IMR-90 (cell line): ENCODE measurements around the gene PAXX. TPM values are rescaled to one million over a fixed set of nuclear protein-coding genes. Genes with fewer than 3 reads are reported as not detected.

Experiments
- ATAC-seq: fragments of 200-7000 bp; cut with Tn5 transposase; 2 replicates; pipeline ENCODE4 v1.9.1; 2020; ENCODE audit warnings: low read depth, mild to moderate bottlenecking, moderate library complexity
- BruUV-seq: library from RNA; stranded (reverse); fragments of 400-500 nt; replicated peaks from 2 replicates; lab custom pipeline; 2021; lab: Mats Ljungman, UMichigan
- CTCF ChIA-PET: fragments of 300-600 bp; formaldehyde crosslinking; extraction: SDS; loops from one replicate; lab custom pipeline; 2021; ENCODE audit warnings: antibody characterized with exemption; lab: Yijun Ruan, JAX
- POLR2A ChIA-PET: fragments of 300-600 bp; sonication (Branson Sonifier 250); formaldehyde crosslinking; loops from one replicate; lab custom pipeline; 2022; ENCODE audit warnings: antibody characterized with exemption; ENCODE audit not compliant: unreplicated experiment; lab: Charles Lee
- DNase-seq: peaks from one replicate; pipeline ENCODE4 v3.0.0; 2013
- H2AFZ ChIP-seq: replicated peaks from 2 replicates; pipeline ENCODE3; 2013; ENCODE audit warnings: low read length, mild to moderate bottlenecking; ENCODE audit not compliant: poor library complexity
- H2AK5ac ChIP-seq: 2 replicates; pipeline ENCODE4 v1.6.1; 2013; ENCODE audit warnings: low read depth, low read length, inconsistent platforms
- H2AK9ac ChIP-seq: replicated peaks from 2 replicates; pipeline ENCODE3; 2013; ENCODE audit warnings: mild to moderate bottlenecking, low read depth, low read length, moderate library complexity; ENCODE audit not compliant: poor library complexity
- H2BK120ac ChIP-seq: 2 replicates; pipeline ENCODE4 v1.6.1; 2013; ENCODE audit warnings: low read depth, low read length, inconsistent platforms
- H2BK15ac ChIP-seq: 3 replicates; pipeline ENCODE4 v1.6.1; 2013; ENCODE audit warnings: low read depth, low read length, inconsistent platforms
- H2BK20ac ChIP-seq: 2 replicates; pipeline ENCODE4 v1.6.1; 2013; ENCODE audit warnings: low read depth, mild to moderate bottlenecking, inconsistent platforms, low read length, moderate library complexity
- H2BK5ac ChIP-seq: 2 replicates; pipeline ENCODE4 v1.6.1; 2013; ENCODE audit warnings: mild to moderate bottlenecking, low read depth, low read length, inconsistent platforms; ENCODE audit not compliant: poor library complexity, severe bottlenecking
- H3K14ac ChIP-seq: replicated peaks from 2 replicates; pipeline ENCODE4 v1.6.1; 2013; ENCODE audit warnings: low read depth, low read length, inconsistent platforms
- H3K18ac ChIP-seq: 2 replicates; pipeline ENCODE4 v1.6.1; 2013; ENCODE audit warnings: low read depth, low read length, control low read depth
- H3K23ac ChIP-seq: 2 replicates; pipeline ENCODE4 v1.6.1; 2013; ENCODE audit warnings: low read depth, low read length, inconsistent platforms
- H3K27ac ChIP-seq: 2 replicates; pipeline ENCODE4 v1.5.1; 2013; ENCODE audit warnings: mild to moderate bottlenecking, control low read depth, low read length; ENCODE audit not compliant: insufficient read depth
- H3K27me3 ChIP-seq: 2 replicates; pipeline ENCODE4 v1.6.1; 2013; ENCODE audit warnings: low read length; ENCODE audit not compliant: control insufficient read depth, insufficient read depth
- H3K36me3 ChIP-seq: 2 replicates; pipeline ENCODE4 v1.6.1; 2013; ENCODE audit warnings: low read length, mixed read lengths; ENCODE audit not compliant: control insufficient read depth, insufficient read depth
- H3K4ac ChIP-seq: 2 replicates; pipeline ENCODE4 v1.6.1; 2013; ENCODE audit warnings: low read depth, low read length, inconsistent platforms
- H3K4me1 ChIP-seq: 2 replicates; pipeline ENCODE4 v1.6.1; 2013; ENCODE audit warnings: low read length, mixed read lengths; ENCODE audit not compliant: control insufficient read depth, insufficient read depth
- H3K4me2 ChIP-seq: 2 replicates; pipeline ENCODE4 v1.6.1; 2013; ENCODE audit warnings: low read depth, mild to moderate bottlenecking, control low read depth, low read length, moderate library complexity
- H3K4me3 ChIP-seq: 2 replicates; pipeline ENCODE4 v1.5.1; 2013; ENCODE audit warnings: low read depth, mild to moderate bottlenecking, control low read depth, low read length, moderate library complexity; ENCODE audit not compliant: insufficient read depth
- H3K56ac ChIP-seq: 2 replicates; pipeline ENCODE4 v1.6.1; 2013; ENCODE audit warnings: low read length, inconsistent platforms; ENCODE audit not compliant: insufficient read depth; ENCODE audit errors: extremely low read depth
- H3K79me1 ChIP-seq, 2 experiments: 2 replicates each; pipeline ENCODE4 v1.6.1; 2013; ENCODE audit warnings: low read length in 2 of 2, inconsistent platforms in 1 of 2, low read depth in 1 of 2
- H3K9ac ChIP-seq: 2 replicates; pipeline ENCODE4 v1.6.1; 2013; ENCODE audit warnings: low read depth, low read length, control low read depth
- H3K9me1 ChIP-seq: 2 replicates; pipeline ENCODE4 v1.6.1; 2013; ENCODE audit warnings: low read length, inconsistent platforms; ENCODE audit not compliant: insufficient read depth
- H3K9me3 ChIP-seq: 2 replicates; pipeline ENCODE4 v1.6.1; 2013; ENCODE audit warnings: low read length; ENCODE audit not compliant: control insufficient read depth, insufficient read depth
- H4K20me1 ChIP-seq: 2 replicates; pipeline ENCODE4 v1.6.1; 2013; ENCODE audit warnings: low read length, inconsistent platforms; ENCODE audit not compliant: insufficient read depth
- H4K5ac ChIP-seq: 2 replicates; pipeline ENCODE4 v1.6.1; 2013; ENCODE audit warnings: mild to moderate bottlenecking, low read depth, low read length, control low read depth
- H4K8ac ChIP-seq, 2 experiments: 2 replicates each; pipeline ENCODE4 v1.6.1; 2013; ENCODE audit warnings: low read depth in 2 of 2, low read length in 2 of 2, control low read depth in 1 of 2, inconsistent platforms in 1 of 2
- H4K91ac ChIP-seq: 2 replicates; pipeline ENCODE4 v1.6.1; 2013; ENCODE audit warnings: low read depth, low read length, inconsistent platforms; ENCODE audit not compliant: insufficient read depth
- BHLHE40 ChIP-seq: fragments of 150-350 bp; IDR thresholded peaks from 2 replicates; pipeline ENCODE4 v1.6.1; 2016; ENCODE audit warnings: mild to moderate bottlenecking, low read depth, low read length
- CEBPB ChIP-seq: IDR thresholded peaks from 2 replicates; pipeline ENCODE4 v1.6.1; 2012; ENCODE audit warnings: low read depth, low read length, improper control_type of control experiment
- CHD1 ChIP-seq: IDR thresholded peaks from 2 replicates; pipeline ENCODE4 v1.6.1; 2012; ENCODE audit warnings: low read depth, low read length, improper control_type of control experiment
- FOS ChIP-seq: fragments of 150-350 bp; IDR thresholded peaks from 2 replicates; pipeline ENCODE4 v1.6.1; 2016; ENCODE audit warnings: low read depth, low read length
- MAFK ChIP-seq: IDR thresholded peaks from 2 replicates; pipeline ENCODE4 v1.6.1; 2012; ENCODE audit warnings: low read depth, low read length, improper control_type of control experiment
- MAZ ChIP-seq: IDR thresholded peaks from 2 replicates; pipeline ENCODE4 v1.6.1; 2012; ENCODE audit warnings: low read depth, mild to moderate bottlenecking, low read length, improper control_type of control experiment, moderate library complexity, borderline replicate concordance
- MXI1 ChIP-seq: IDR thresholded peaks from 2 replicates; pipeline ENCODE4 v1.6.1; 2012; ENCODE audit warnings: low read depth, mild to moderate bottlenecking, low read length, moderate library complexity, borderline replicate concordance
- NFE2L2 ChIP-seq: fragments of 150-350 bp; IDR thresholded peaks from 2 replicates; pipeline ENCODE4 v1.6.1; 2016; ENCODE audit warnings: low read depth, mild to moderate bottlenecking, low read length
- POLR2A ChIP-seq: IDR thresholded peaks from 2 replicates; pipeline ENCODE4 v1.6.1; 2012; ENCODE audit warnings: mild to moderate bottlenecking, low read depth, low read length
- RAD21 ChIP-seq: IDR thresholded peaks from 2 replicates; pipeline ENCODE4 v1.6.1; 2012; ENCODE audit warnings: low read length, improper control_type of control experiment
- RCOR1 ChIP-seq: IDR thresholded peaks from 2 replicates; pipeline ENCODE4 v1.6.1; 2012; ENCODE audit warnings: mild to moderate bottlenecking, low read length, improper control_type of control experiment; ENCODE audit not compliant: insufficient replicate concordance
- RFX5 ChIP-seq: IDR thresholded peaks from 2 replicates; pipeline ENCODE4 v1.8.0; 2012; ENCODE audit warnings: low read depth, mild to moderate bottlenecking, low read length, moderate library complexity
- SMC3 ChIP-seq: fragments of 150-350 bp; IDR thresholded peaks from 2 replicates; pipeline ENCODE4 v1.6.1; 2016; ENCODE audit warnings: low read depth, mild to moderate bottlenecking, antibody characterized with exemption, low read length, moderate library complexity
- WGBS, 2 experiments: methylation state at CpG; one replicate each; pipeline versions ENCODE4 v1.1.5 to v1.1.7; 2013; ENCODE audit warnings: missing lambda C conversion rate in 2 of 2; ENCODE audit not compliant: insufficient read length in 1 of 2; ENCODE audit errors: extremely low coverage in 2 of 2; 5-methylcytosine and 5-hydroxymethylcytosine counted together
- dilution Hi-C: fragments of 300-500 bp; cut with HindIII; formaldehyde crosslinking; loops from one replicate; pipeline ENCODE4 v1.14.3; 2018; ENCODE audit warnings: low sequenced_read_pairs; ENCODE audit not compliant: unreplicated experiment
- in situ Hi-C: fragments of 300-500 bp; cut with MboI; formaldehyde crosslinking; loops from 3 replicates; pipeline ENCODE4 v1.14.3; 2019; ENCODE audit warnings: low sequenced_read_pairs, inconsistent platforms, mixed read lengths
- intact Hi-C: fragments of 100-400 bp; cut with micrococcal nuclease; formaldehyde crosslinking; loops from 2 replicates; pipeline ENCODE4 v1.10.0; 2022
- polyA plus RNA-seq, 3 experiments: library from polyadenylated mRNA; depleted of rRNA; stranded (reverse); fragments of >200 nt; gene quantifications; 2 replicates each; pipeline ENCODE4 v1.2.3, GENCODE V29; 2012; ENCODE audit warnings: low replicate concordance in 1 of 3
- total RNA-seq: library from RNA; depleted of rRNA; stranded (reverse); fragments of >200 nt; gene quantifications from 2 replicates; pipeline ENCODE4 v1.2.3, GENCODE V29; 2012
- TF ChIP-seq, protein P1 (sequence below): fragments of 150-350 bp; IDR thresholded peaks from 2 replicates; pipeline ENCODE4 v1.6.1; 2016; ENCODE audit warnings: low read depth, mild to moderate bottlenecking, low read length, moderate library complexity, borderline replicate concordance
- TF ChIP-seq, protein P2 (sequence below): fragments of 150-350 bp; IDR thresholded peaks from 2 replicates; pipeline ENCODE4 v1.6.1; 2017; ENCODE audit warnings: mild to moderate bottlenecking, antibody characterized with exemption, low read length, low read depth
- TF ChIP-seq, protein P3 (sequence below): conservative IDR thresholded peaks from 2 replicates; pipeline ENCODE4 v1.5.1; 2012; ENCODE audit warnings: mild to moderate bottlenecking, low read depth, low read length, improper control_type of control experiment

Gene PAXX
- total and polyA plus RNA-seq, 2 of the 4 experiments (the other 2 are of a cell fraction) = 5.7 to 24.6 TPM

DNA sequence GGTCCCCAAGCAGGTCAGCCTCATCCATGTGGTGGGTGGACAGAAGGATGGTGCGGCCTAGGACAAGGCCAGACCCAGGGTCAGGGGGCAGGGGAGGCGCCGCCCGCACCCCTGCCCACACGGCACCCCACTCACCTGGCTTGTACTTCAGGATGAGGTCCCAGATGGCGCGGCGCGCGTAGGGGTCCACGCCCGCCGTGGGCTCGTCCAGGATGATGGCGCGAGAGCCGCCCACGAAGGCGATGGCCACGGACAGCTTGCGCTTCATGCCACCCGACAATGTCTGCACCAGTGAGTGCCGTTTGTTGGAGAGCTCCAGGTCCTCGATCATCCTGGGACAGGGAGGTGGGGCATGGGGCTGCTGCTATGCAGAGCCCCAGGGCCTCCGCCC is 23.3 kb downstream of the PAXX start:
- CTCF ChIA-PET = no interaction called here
- H3K9me3 ChIP-seq = no peaks in the 10 kb centered on the region
- in situ Hi-C loops (no loop called here), dilution Hi-C loops (no loop called here), intact Hi-C loops (no loop called here)
- no TSS peak for BruUV-seq
- H3K14ac ChIP-seq = no peak overlapping the region
- no peak overlapping the region for H4K91ac ChIP-seq
- H3K36me3 ChIP-seq = peaks cover 42% of the 10 kb centered on the region
- no peak overlapping the region for H4K5ac ChIP-seq
- H3K4me2 ChIP-seq = no peak overlapping the region
- no peak overlapping the region for H2BK120ac ChIP-seq
- H3K4me1 ChIP-seq = no peaks in the 10 kb centered on the region
- POLR2A ChIA-PET = no interaction called here
- no peak overlapping the region for H3K18ac ChIP-seq
- no peaks in the 10 kb centered on the region for H4K20me1 ChIP-seq
- no peaks in the 10 kb centered on the region for H3K27me3 ChIP-seq
- H3K9ac ChIP-seq = no peak overlapping the region
- no peak overlapping the region for H2BK20ac ChIP-seq
- TF ChIP-seq POLR2A (no peak), RCOR1 (no peak), MXI1 (no peak), RAD21 (no peak), NFE2L2 (no peak), MAZ (no peak), MAFK (no peak), FOS (no peak), CHD1 (no peak), RFX5 (no peak), BHLHE40 (no peak), SMC3 (no peak), CEBPB (no peak)
- TF ChIP-seq, protein P1, sequence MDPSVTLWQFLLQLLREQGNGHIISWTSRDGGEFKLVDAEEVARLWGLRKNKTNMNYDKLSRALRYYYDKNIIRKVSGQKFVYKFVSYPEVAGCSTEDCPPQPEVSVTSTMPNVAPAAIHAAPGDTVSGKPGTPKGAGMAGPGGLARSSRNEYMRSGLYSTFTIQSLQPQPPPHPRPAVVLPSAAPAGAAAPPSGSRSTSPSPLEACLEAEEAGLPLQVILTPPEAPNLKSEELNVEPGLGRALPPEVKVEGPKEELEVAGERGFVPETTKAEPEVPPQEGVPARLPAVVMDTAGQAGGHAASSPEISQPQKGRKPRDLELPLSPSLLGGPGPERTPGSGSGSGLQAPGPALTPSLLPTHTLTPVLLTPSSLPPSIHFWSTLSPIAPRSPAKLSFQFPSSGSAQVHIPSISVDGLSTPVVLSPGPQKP = no peak
- TF ChIP-seq, protein P2, sequence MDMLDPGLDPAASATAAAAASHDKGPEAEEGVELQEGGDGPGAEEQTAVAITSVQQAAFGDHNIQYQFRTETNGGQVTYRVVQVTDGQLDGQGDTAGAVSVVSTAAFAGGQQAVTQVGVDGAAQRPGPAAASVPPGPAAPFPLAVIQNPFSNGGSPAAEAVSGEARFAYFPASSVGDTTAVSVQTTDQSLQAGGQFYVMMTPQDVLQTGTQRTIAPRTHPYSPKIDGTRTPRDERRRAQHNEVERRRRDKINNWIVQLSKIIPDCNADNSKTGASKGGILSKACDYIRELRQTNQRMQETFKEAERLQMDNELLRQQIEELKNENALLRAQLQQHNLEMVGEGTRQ = no peak
- TF ChIP-seq, protein P3, sequence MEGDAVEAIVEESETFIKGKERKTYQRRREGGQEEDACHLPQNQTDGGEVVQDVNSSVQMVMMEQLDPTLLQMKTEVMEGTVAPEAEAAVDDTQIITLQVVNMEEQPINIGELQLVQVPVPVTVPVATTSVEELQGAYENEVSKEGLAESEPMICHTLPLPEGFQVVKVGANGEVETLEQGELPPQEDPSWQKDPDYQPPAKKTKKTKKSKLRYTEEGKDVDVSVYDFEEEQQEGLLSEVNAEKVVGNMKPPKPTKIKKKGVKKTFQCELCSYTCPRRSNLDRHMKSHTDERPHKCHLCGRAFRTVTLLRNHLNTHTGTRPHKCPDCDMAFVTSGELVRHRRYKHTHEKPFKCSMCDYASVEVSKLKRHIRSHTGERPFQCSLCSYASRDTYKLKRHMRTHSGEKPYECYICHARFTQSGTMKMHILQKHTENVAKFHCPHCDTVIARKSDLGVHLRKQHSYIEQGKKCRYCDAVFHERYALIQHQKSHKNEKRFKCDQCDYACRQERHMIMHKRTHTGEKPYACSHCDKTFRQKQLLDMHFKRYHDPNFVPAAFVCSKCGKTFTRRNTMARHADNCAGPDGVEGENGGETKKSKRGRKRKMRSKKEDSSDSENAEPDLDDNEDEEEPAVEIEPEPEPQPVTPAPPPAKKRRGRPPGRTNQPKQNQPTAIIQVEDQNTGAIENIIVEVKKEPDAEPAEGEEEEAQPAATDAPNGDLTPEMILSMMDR = no peak
- no peaks in the 10 kb centered on the region for H3K9me1 ChIP-seq
- no peak overlapping the region for H3K4me3 ChIP-seq
- WGBS, 2 experiments = 100% methylated on average over 14 of the region's 25 CpGs; no CpG with 5 or more reads in 1 of the 2 experiments
- no peak overlapping the region for H2AFZ ChIP-seq
- no peaks in the 10 kb centered on the region for H3K79me1 ChIP-seq
- DNase-seq (no peak), ATAC-seq (no peak)
- no peak overlapping the region for H3K23ac ChIP-seq
- H4K8ac ChIP-seq = no peak overlapping the region
- H3K4ac ChIP-seq = no peak overlapping the region
- H2BK15ac ChIP-seq = no peak overlapping the region
- H3K56ac ChIP-seq = no peak overlapping the region
- no peak overlapping the region for H2AK9ac ChIP-seq
- no peak overlapping the region for H2AK5ac ChIP-seq
- H2BK5ac ChIP-seq = no peak overlapping the region
- no peak overlapping the region for H3K27ac ChIP-seq
